Epithelial cell of esophagus (primary cell): Measurements from ENCODE around the gene ESR1.

Experiments
- DNase-seq: peaks from one replicate; pipeline ENCODE4 v3.0.0; 2010; ENCODE audit warnings: low read depth
- H3K4me3 ChIP-seq: 2 replicates; pipeline ENCODE4 v1.5.1; 2011; ENCODE audit warnings: mild to moderate bottlenecking, low read length, control low read depth
- CTCF ChIP-seq: IDR thresholded peaks from 2 replicates; pipeline ENCODE4 v1.5.1; 2011; ENCODE audit warnings: low read depth, mild to moderate bottlenecking, low read length, control low read depth, inconsistent platforms; ENCODE audit not compliant: insufficient read depth; ENCODE audit errors: missing control alignments

ESR1 gene

DNA sequence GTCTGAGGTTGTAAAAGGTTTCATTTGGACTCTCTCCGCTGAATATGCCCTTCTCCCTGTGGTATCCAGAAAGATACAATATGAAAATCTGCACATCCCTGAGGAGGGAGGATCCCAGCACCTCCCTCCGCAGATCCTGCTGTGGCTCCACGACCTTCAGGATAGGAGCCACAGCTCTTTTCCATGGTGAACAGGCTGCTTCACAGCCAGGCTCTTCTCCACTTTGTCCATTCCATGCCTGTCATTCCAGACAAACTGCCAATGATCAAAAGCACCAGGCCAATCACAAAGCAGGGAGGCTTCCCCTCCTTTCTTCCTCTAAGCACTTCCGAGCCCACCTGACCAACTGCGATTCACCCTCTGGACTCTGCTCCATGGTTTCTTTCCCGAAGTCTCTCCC, 339.8 kb downstream of the ESR1 start:
- TF ChIP-seq CTCF: no peak
- no peak for DNase-seq
- no peak overlapping the region for H3K4me3 ChIP-seq

DNA sequence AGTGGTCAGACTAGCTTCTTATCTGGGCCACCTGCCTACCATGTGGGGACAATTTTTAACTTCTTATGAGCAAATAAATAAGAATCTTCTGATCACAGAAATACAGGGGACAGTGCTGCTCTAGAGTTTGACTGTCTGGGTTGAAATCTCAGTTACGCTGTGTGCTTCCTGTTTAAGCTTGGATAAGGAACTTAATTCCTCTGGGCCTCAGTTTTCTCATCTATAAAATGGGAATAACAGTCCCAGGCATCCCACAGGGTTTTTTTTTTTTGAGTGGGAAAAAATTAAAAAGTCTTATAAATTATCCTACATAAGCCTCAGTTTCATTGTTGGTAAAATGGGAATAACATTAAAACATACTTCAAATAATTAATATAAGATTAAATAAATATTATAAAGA, 340.9 kb downstream of the ESR1 start:
- no peak for DNase-seq
- H3K4me3 ChIP-seq: no peak overlapping the region
- TF ChIP-seq CTCF: no peak

DNA sequence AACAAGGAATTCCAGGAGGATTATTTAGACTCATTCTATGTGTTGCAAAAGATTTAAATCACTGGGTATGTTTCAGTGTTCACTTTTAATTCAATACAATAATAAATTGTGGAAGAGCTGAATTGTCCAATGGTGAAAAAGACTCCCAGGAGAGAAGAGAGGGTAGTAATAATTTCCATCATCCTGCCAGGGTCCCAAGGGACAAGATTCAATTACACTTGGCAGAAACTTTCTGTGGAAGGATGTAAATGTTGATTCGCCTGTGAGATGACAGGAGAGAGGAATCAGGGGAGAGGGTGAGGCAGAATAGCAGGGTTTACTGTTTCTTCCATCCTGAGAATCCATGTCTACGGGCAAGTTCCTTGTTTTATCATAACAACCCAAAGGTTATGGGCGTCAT, 342.7 kb downstream of the ESR1 start:
- no peak overlapping the region for H3K4me3 ChIP-seq
- no peak for TF ChIP-seq CTCF
- no peak for DNase-seq

- no peak for DNase-seq
- H3K4me3 ChIP-seq: no peak overlapping the region
- no peak for TF ChIP-seq CTCF
Measured at GRCh38 chr6:152151920-152152319, 344.4 kb downstream of the ESR1 start.

DNA sequence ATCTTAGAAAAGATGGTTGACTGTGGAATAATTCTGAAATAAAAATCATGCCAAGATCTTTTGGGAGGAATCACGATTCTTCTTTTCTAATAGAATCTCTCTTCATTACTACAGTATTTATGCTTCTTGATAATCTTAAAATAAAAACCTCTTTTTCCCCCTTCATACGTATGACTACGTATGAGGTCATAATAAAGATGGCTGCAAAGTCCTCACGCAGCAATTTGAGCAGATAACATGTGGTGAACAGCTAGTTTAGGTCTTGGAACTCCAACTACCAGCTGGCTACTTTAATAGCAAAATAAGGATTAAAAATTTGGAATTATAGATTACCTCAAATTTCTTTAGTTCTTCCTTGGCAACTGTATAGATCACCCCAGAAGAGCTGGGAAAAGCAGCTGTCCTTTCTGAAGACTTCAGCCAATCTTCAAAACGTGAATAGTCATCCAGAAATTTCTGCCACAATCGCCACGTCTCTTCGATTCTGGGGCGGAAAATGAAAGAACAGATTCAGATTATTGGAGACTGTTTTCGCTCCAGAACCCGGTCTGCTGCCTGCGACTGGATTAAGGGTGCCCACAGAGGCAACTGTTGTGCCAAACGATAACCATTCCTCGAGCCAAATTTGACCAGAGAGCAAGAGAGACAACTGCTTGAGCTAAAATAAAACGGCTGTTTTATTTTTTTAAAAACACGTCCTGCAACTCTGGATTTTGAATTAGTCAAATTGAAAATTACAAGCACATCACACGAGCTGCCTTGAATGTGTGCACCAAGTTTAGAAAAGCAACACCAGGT, 347.3 kb downstream of the ESR1 start:
- no peak for DNase-seq
- no peak overlapping the region for H3K4me3 ChIP-seq
- TF ChIP-seq CTCF: no peak

- H3K4me3 ChIP-seq: no peak overlapping the region
- DNase-seq: no peak
- no peak for TF ChIP-seq CTCF
Measured at GRCh38 chr6:152155792-152156191, 348.3 kb downstream of the ESR1 start.

GRCh38 chr6:152160346-152160745, 352.9 kb downstream of the ESR1 start:
- DNase-seq: peak; percentile 29
- no peak overlapping the region for H3K4me3 ChIP-seq
- no peak for TF ChIP-seq CTCF
